Measurements from ENCODE around the gene PAX5.

GRCh38 chr9:36911037-36911436 lies 123.0 kb downstream of the PAX5 start:
- TF ChIP-seq EZH2phosphoT487 (IDR thresholded peaks at IDR 0.05; ENCODE audit: borderline replicate concordance, low read depth, low read length) (no peak), CTCF (conservative IDR thresholded peaks at IDR 0.05; ENCODE audit: low read length) (0 out of 2 replicates have a peak, but pooled peaks have one; percentile 33)
